AG10803 (cell line): ENCODE data around the gene SPATA17.

Experiments
- DNase-seq: peaks from one replicate; pipeline ENCODE4 v3.0.0; 2010; ENCODE audit warnings: low read depth
- H3K4me3 ChIP-seq: 2 replicates; pipeline ENCODE4 v1.5.1; 2011; ENCODE audit warnings: mild to moderate bottlenecking, low read length, control low read depth
- CTCF ChIP-seq: conservative IDR thresholded peaks from 2 replicates; pipeline ENCODE4 v1.5.1; 2011; ENCODE audit warnings: mild to moderate bottlenecking, low read length, control low read depth, inconsistent platforms

The SPATA17 gene

GRCh38 chr1:217776693-217777092 is 145.5 kb downstream of the SPATA17 start:
- H3K4me3 ChIP-seq, result no peak overlapping the region
- no peak for TF ChIP-seq CTCF
- no peak for DNase-seq

DNA sequence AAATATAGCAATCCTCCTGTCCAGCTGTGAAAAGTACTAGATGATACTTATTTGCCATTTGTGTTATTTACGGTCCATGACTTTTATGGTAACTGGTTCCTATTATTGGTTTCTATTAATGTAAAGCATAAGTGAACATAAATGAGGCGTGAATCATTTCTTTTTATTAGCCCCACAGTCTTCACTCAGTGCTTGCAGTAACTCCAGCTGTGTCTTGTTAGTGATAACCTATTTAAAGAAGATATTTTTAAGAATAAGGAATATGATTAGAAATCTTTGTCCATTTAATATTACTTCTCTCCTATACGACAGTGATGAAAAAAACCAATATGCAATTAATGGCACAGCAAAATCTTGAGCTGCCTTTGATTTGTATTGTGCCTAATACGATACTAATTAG is 149.9 kb downstream of the SPATA17 start:
- no peak for DNase-seq
- no peak overlapping the region for H3K4me3 ChIP-seq
- no peak for TF ChIP-seq CTCF

DNA sequence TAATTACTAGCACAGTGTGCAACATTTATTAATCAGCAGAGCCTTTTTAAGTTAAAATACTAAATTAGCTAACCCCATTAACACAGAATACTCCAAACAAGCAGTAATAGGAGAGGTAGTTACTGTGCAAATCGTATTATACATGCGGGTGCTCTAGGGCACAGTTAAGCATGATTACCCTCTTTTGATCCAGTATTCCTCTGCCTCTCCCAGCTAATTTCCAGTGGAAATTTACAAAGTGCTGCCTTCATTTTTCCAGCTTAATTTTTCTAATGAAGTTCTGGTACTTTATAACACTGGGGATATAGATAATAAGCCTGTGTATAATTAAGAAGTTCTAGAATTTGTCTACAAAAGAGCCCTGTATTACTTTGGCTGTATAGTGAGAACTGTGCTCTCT is 159.9 kb downstream of the SPATA17 start:
- TF ChIP-seq CTCF, result no peak
- no peak overlapping the region for H3K4me3 ChIP-seq
- DNase-seq, result no peak

- TF ChIP-seq CTCF, result no peak
- H3K4me3 ChIP-seq, result no peak overlapping the region
- no peak for DNase-seq
These were observed 174.6 kb downstream of the SPATA17 start for GRCh38 chr1:217805792-217806191.

GRCh38 chr1:217812175-217812574 is 181.0 kb downstream of the SPATA17 start:
- TF ChIP-seq CTCF, result no peak
- no peak overlapping the region for H3K4me3 ChIP-seq
- no peak for DNase-seq

GRCh38 chr1:217813031-217813430 is 181.9 kb downstream of the SPATA17 start:
- no peak for DNase-seq
- no peak for TF ChIP-seq CTCF
- H3K4me3 ChIP-seq, result no peak overlapping the region

DNA sequence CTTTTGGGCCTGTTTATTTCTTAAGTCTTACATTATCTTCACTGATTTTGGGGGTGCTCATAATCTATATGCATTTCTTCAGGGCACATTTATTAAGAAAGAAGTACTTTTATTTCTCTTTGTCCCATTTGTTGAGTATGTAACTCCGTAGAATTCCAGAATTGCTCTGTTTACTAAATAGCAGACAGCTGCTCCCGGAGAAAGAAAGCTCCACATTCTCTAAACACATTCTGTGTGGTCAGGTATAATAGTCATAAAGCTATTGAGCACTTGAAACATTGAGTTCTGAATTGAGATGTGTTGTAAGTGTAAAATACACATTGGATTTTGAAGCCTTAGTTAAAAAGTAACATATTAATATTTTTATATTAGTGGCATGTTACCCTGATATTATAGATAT is 206.5 kb downstream of the SPATA17 start:
- no peak overlapping the region for H3K4me3 ChIP-seq
- DNase-seq, result no peak
- no peak for TF ChIP-seq CTCF
